HCT116 (cell line): ENCODE results near the gene FNDC1.

Experiments used
- ATF3 ChIP-seq: IDR thresholded peaks from 2 replicates; pipeline ENCODE4 v1.6.1; 2012
- CTCF ChIP-seq, 3 experiments: fragments of 200-600 bp in 1 of 3; sonication (generic) in 1 of 3; IDR thresholded peaks in 2 of 3; conservative IDR thresholded peaks in 1 of 3; 2 replicates each; pipeline ENCODE4 v1.5.1; 2012 to 2017; ENCODE audit warnings: low read depth in 2 of 3, low read length in 2 of 3, antibody characterized with exemption in 1 of 3, borderline replicate concordance in 1 of 3, control low read depth in 1 of 3, mild to moderate bottlenecking in 1 of 3, mixed read lengths in 1 of 3, mixed run types in 1 of 3, moderate library complexity in 1 of 3; ENCODE audit not compliant: insufficient read depth in 1 of 3
- EZH2 ChIP-seq: fragments of 200-600 bp; sonication (generic); IDR thresholded peaks from 2 replicates; pipeline ENCODE4 v1.6.1; 2017; ENCODE audit warnings: antibody characterized with exemption, mixed run types
- EZH2phosphoT487 ChIP-seq: fragments of 200-600 bp; IDR thresholded peaks from 2 replicates; pipeline ENCODE4 v1.6.1; 2018; ENCODE audit warnings: antibody characterized with exemption, borderline replicate concordance
- FOSL1 ChIP-seq: IDR thresholded peaks from 2 replicates; pipeline ENCODE4 v1.6.1; 2012; ENCODE audit warnings: low read depth
- JUND ChIP-seq: IDR thresholded peaks from 2 replicates; pipeline ENCODE4 v1.6.1; 2012
- MAX ChIP-seq: IDR thresholded peaks from 2 replicates; pipeline ENCODE4 v1.6.1; 2012
- POLR2A ChIP-seq: IDR thresholded peaks from 2 replicates; pipeline ENCODE4 v1.7.0; 2011; ENCODE audit warnings: borderline replicate concordance; ENCODE audit not compliant: insufficient read depth, insufficient read length; ENCODE audit errors: extremely low read depth
- POLR2AphosphoS5 ChIP-seq: IDR thresholded peaks from 2 replicates; pipeline ENCODE4 v1.6.1; 2011; ENCODE audit warnings: mild to moderate bottlenecking, low read depth, low read length, moderate library complexity
- REST ChIP-seq: IDR thresholded peaks from 2 replicates; pipeline ENCODE4 v1.6.1; 2012; ENCODE audit warnings: low read depth
- SP1 ChIP-seq: IDR thresholded peaks from 2 replicates; pipeline ENCODE4 v1.6.1; 2012; ENCODE audit warnings: low read depth
- YY1 ChIP-seq: IDR thresholded peaks from 2 replicates; pipeline ENCODE4 v1.6.1; 2011; ENCODE audit warnings: low read length, low read depth, moderate library complexity, mild to moderate bottlenecking; ENCODE audit not compliant: insufficient replicate concordance; ENCODE audit errors: extremely low read depth
- ZNF274 ChIP-seq: fragments of 200-500 bp; sonication (Bioruptor generic); IDR thresholded peaks from 2 replicates; pipeline ENCODE4 v1.6.1; 2014; ENCODE audit warnings: mild to moderate bottlenecking, low read depth, low read length, inconsistent platforms

- TF ChIP-seq CTCF (IDR thresholded peaks at IDR 0.05 in 2 of 3, conservative IDR thresholded peaks at IDR 0.05 in 1 of 3; ENCODE audit: borderline replicate concordance in 1 of 3, insufficient read depth in 1 of 3, low read depth in 2 of 3, low read length in 2 of 3), result no peak
- TF ChIP-seq POLR2A, result no peak
- no peak for TF ChIP-seq EZH2
- no peak for TF ChIP-seq YY1
- TF ChIP-seq JUND, result no peak
- no peak for TF ChIP-seq POLR2AphosphoS5
- TF ChIP-seq REST, result no peak
- no peak for TF ChIP-seq ZNF274
- no peak for TF ChIP-seq FOSL1
- TF ChIP-seq SP1, result no peak
- TF ChIP-seq ATF3, result no peak
- TF ChIP-seq MAX, result no peak
- no peak for TF ChIP-seq EZH2phosphoT487
Observed at GRCh38 chr6:159262586-159262985, 93.4 kb downstream of the FNDC1 start.
